Renal pelvis (tissue), 4 donors: Measurements from ENCODE around the gene SEC14L1. TPM values are rescaled to one million over a fixed set of nuclear protein-coding genes. Genes with fewer than 3 reads are reported as not detected.
"Not testable (repeated sequence)": the region's sequence is repeated elsewhere in the genome, so short reads cannot be mapped to it uniquely, and the experiment has no call there.

ENCODE experiments used
- DNase-seq: peaks from one replicate; pipeline ENCODE4 v3.0.0-alpha.2; 2013
- polyA plus RNA-seq, 3 donors: library from polyadenylated mRNA; unstranded; fragments of 120-200 nt; gene quantifications; one replicate each; pipeline ENCODE4 v1.2.1, GENCODE V29; 2013; ENCODE audit not compliant: insufficient read length in 3 of 3

The SEC14L1 gene
- polyA plus RNA-seq, 3 donors, result 90.1 to 99.0 (median 94.1) TPM

GRCh38 chr17:77233635-77234334 is 93.0 kb downstream of the SEC14L1 start:
- peak; percentile 61 for DNase-seq

- no peak for DNase-seq
Observed at GRCh38 chr17:77234695-77235094, 93.9 kb downstream of the SEC14L1 start.

- DNase-seq, result peak; percentile 56
Observed at GRCh38 chr17:77235370-77235941, 94.7 kb downstream of the SEC14L1 start.

GRCh38 chr17:77237232-77238008 is 96.7 kb downstream of the SEC14L1 start:
- no peak for DNase-seq

- no peak for DNase-seq
Observed at GRCh38 chr17:77240976-77241375, 100.2 kb downstream of the SEC14L1 start.

GRCh38 chr17:77242118-77242851 is 101.5 kb downstream of the SEC14L1 start:
- DNase-seq, result no peak

GRCh38 chr17:77245162-77245926 is 104.6 kb downstream of the SEC14L1 start:
- DNase-seq, result no peak

- no peak for DNase-seq
Observed at GRCh38 chr17:77246110-77247047, 105.6 kb downstream of the SEC14L1 start.

- DNase-seq, result peak; percentile 79
Observed at GRCh38 chr17:77247048-77247541, 106.3 kb downstream of the SEC14L1 start.

- DNase-seq, result no peak
Observed at GRCh38 chr17:77247609-77248008, 106.8 kb downstream of the SEC14L1 start.

GRCh38 chr17:77248216-77249114 is 107.7 kb downstream of the SEC14L1 start:
- no peak for DNase-seq

GRCh38 chr17:77251622-77252183 is 110.9 kb downstream of the SEC14L1 start:
- no peak for DNase-seq

- DNase-seq, result not testable (repeated sequence)
Observed at GRCh38 chr17:77252306-77252705, 111.5 kb downstream of the SEC14L1 start.

GRCh38 chr17:77253611-77254051 is 112.9 kb downstream of the SEC14L1 start:
- DNase-seq, result no peak

- peak; percentile 64 for DNase-seq
Observed at GRCh38 chr17:77254951-77255825, 114.4 kb downstream of the SEC14L1 start.

GRCh38 chr17:77255970-77256369 is 115.2 kb downstream of the SEC14L1 start:
- not testable (repeated sequence) for DNase-seq

- no peak for DNase-seq
Observed at GRCh38 chr17:77256710-77257109, 115.9 kb downstream of the SEC14L1 start.
